Ectodermal cell (in vitro differentiated cells): Measurements from ENCODE around the gene ITGAL.
"Not testable (repeated sequence)": the region's sequence is repeated elsewhere in the genome, so short reads cannot be mapped to it uniquely, and the experiment has no call there.

ENCODE experiments used
- H3K27ac ChIP-seq: 2 replicates; pipeline ENCODE4 v1.7.0; 2013; ENCODE audit warnings: mild to moderate bottlenecking, low read depth, low read length; ENCODE audit not compliant: insufficient read depth, poor library complexity, severe bottlenecking
- H3K27me3 ChIP-seq: 2 replicates; pipeline ENCODE4 v1.7.0; 2013; ENCODE audit warnings: mild to moderate bottlenecking, low read length; ENCODE audit not compliant: insufficient read depth, control insufficient read depth, poor library complexity, severe bottlenecking
- H3K36me3 ChIP-seq: one replicate; pipeline ENCODE4 v1.7.0; 2013; ENCODE audit warnings: low read length; ENCODE audit not compliant: control insufficient read depth, insufficient read depth
- H3K4me1 ChIP-seq: one replicate; pipeline ENCODE4 v1.7.0; 2013; ENCODE audit warnings: low read length; ENCODE audit not compliant: control insufficient read depth, insufficient read depth
- H3K4me3 ChIP-seq: 2 replicates; pipeline ENCODE4 v1.7.0; 2013; ENCODE audit warnings: low read depth, low read length, control low read depth; ENCODE audit not compliant: insufficient read depth
- H3K9me3 ChIP-seq: 2 replicates; pipeline ENCODE4 v1.7.0; 2013; ENCODE audit warnings: mild to moderate bottlenecking, low read length, moderate library complexity; ENCODE audit not compliant: control insufficient read depth
- WGBS, 2 experiments: methylation state at CpG; one replicate each; pipeline ENCODE4 v1.1.7; 2013; ENCODE audit warnings: missing lambda C conversion rate in 2 of 2; 5-methylcytosine and 5-hydroxymethylcytosine counted together

Gene ITGAL

GRCh38 chr16:30444231-30445148 lies 28.1 kb upstream of the ITGAL start:
- Histone ChIP-seq H3K27me3 (no peaks in the 10 kb centered on the region), H3K4me1 (peaks cover 7% of the 10 kb centered on the region), H3K9me3 (no peaks in the 10 kb centered on the region), H3K36me3 (peaks cover 8% of the 10 kb centered on the region), H3K4me3 (peak overlapping the region; percentile 73), H3K27ac (no peak overlapping the region)
- WGBS, 2 experiments, result 95 to 96% methylated on average over 29 of the region's 29 CpGs

GRCh38 chr16:30445149-30445407 lies 27.5 kb upstream of the ITGAL start:
- peaks cover 8% of the 10 kb centered on the region for H3K36me3 ChIP-seq
- H3K4me1 ChIP-seq, result peaks cover 7% of the 10 kb centered on the region
- H3K9me3 ChIP-seq, result no peaks in the 10 kb centered on the region
- 51 to 53% methylated on average over 11 of the region's 11 CpGs for WGBS, 2 experiments
- H3K27me3 ChIP-seq, result no peaks in the 10 kb centered on the region
- peak overlapping the region; percentile 73 for H3K4me3 ChIP-seq
- H3K27ac ChIP-seq, result no peak overlapping the region

GRCh38 chr16:30445408-30446202 lies 26.9 kb upstream of the ITGAL start, which contains the start of gene SEPHS2:
SEPHS2 (minus strand) TSS chr16:30445874; CDS start chr16:30445727, 147 bp downstream.
- Histone ChIP-seq H3K4me3 (peak within 1 kb of the TSS; percentile 73), H3K27ac (peak within 1 kb of the TSS; percentile 65)
- 3% methylated on average over 59 of the region's 59 CpGs for WGBS, 2 experiments

GRCh38 chr16:30446203-30446595 lies 26.3 kb upstream of the ITGAL start:
- H3K4me1 ChIP-seq, result peaks cover 7% of the 10 kb centered on the region
- H3K27ac ChIP-seq, result no peak overlapping the region
- 81 to 89% methylated on average over 9 to 10 of the region's 10 CpGs for WGBS, 2 experiments

More at GRCh38 chr16:30445408-30446202, 26.9 kb upstream of the ITGAL start, which contains the start of gene SEPHS2:
- no peaks in the 10 kb centered on the region for H3K27me3 ChIP-seq
- no peaks in the 10 kb centered on the region for H3K9me3 ChIP-seq
- peaks cover 8% of the 10 kb centered on the region for H3K36me3 ChIP-seq
- H3K4me1 ChIP-seq, result peaks cover 7% of the 10 kb centered on the region

GRCh38 chr16:30447512-30448226 lies 24.9 kb upstream of the ITGAL start:
- Histone ChIP-seq H3K9me3 (no peaks in the 10 kb centered on the region), H3K36me3 (peaks cover 8% of the 10 kb centered on the region), H3K27me3 (no peaks in the 10 kb centered on the region), H3K4me3 (no peak overlapping the region), H3K27ac (no peak overlapping the region), H3K4me1 (peaks cover 7% of the 10 kb centered on the region)
- 91% methylated on average over 12 of the region's 12 CpGs for WGBS, 2 experiments

More at GRCh38 chr16:30446203-30446595, 26.3 kb upstream of the ITGAL start:
- Histone ChIP-seq H3K4me3 (peak overlapping the region; percentile 73), H3K27me3 (no peaks in the 10 kb centered on the region), H3K36me3 (peaks cover 8% of the 10 kb centered on the region), H3K9me3 (no peaks in the 10 kb centered on the region)

- WGBS, 2 experiments, result 88 to 90% methylated on average over 3 of the region's 3 CpGs
- H3K4me1 ChIP-seq, result peaks cover 7% of the 10 kb centered on the region
- H3K9me3 ChIP-seq, result no peaks in the 10 kb centered on the region
- no peaks in the 10 kb centered on the region for H3K27me3 ChIP-seq
- no peak overlapping the region for H3K27ac ChIP-seq
- H3K4me3 ChIP-seq, result no peak overlapping the region
- H3K36me3 ChIP-seq, result peaks cover 3% of the 10 kb centered on the region
Measured at GRCh38 chr16:30449116-30449435, 23.5 kb upstream of the ITGAL start.

GRCh38 chr16:30452709-30453580 lies 19.6 kb upstream of the ITGAL start:
- WGBS, 2 experiments, result 87 to 93% methylated on average over 17 to 20 of the region's 20 CpGs

GRCh38 chr16:30456302-30456701 lies 16.2 kb upstream of the ITGAL start:
- H3K27ac ChIP-seq, result no peak overlapping the region
- H3K4me3 ChIP-seq, result no peak overlapping the region
- H3K36me3 ChIP-seq, result no peaks in the 10 kb centered on the region
- no peaks in the 10 kb centered on the region for H3K9me3 ChIP-seq
- H3K4me1 ChIP-seq, result no peaks in the 10 kb centered on the region
- 82% methylated on average over 1 of the region's 1 CpG; no CpG with 5 or more reads in 1 of the 2 experiments for WGBS, 2 experiments
- no peaks in the 10 kb centered on the region for H3K27me3 ChIP-seq

More at GRCh38 chr16:30452709-30453580, 19.6 kb upstream of the ITGAL start:
- not testable (repeated sequence) for H3K9me3 ChIP-seq, H3K36me3 ChIP-seq, H3K4me1 ChIP-seq, H3K4me3 ChIP-seq, H3K27me3 ChIP-seq, H3K27ac ChIP-seq

GRCh38 chr16:30457256-30457655 lies 15.3 kb upstream of the ITGAL start:
- no peaks in the 10 kb centered on the region for H3K36me3 ChIP-seq
- WGBS, 2 experiments, result 86 to 94% methylated on average over 1 of the region's 1 CpG
- H3K4me1 ChIP-seq, result no peaks in the 10 kb centered on the region
- no peak overlapping the region for H3K27ac ChIP-seq
- H3K27me3 ChIP-seq, result no peaks in the 10 kb centered on the region
- H3K9me3 ChIP-seq, result no peaks in the 10 kb centered on the region
- no peak overlapping the region for H3K4me3 ChIP-seq
